NT2/D1 (cell line): Measurements from ENCODE around the gene ABCC6.

Source experiments
- DNase-seq: peaks from one replicate; pipeline ENCODE4 v3.0.0-alpha.2; 2011; ENCODE audit warnings: low read depth, low spot score
- H3K27me3 ChIP-seq: 2 replicates; pipeline ENCODE4 v1.6.0; 2011; ENCODE audit warnings: mild to moderate bottlenecking; ENCODE audit not compliant: insufficient read length, insufficient read depth
- H3K36me3 ChIP-seq: 2 replicates; pipeline ENCODE4 v1.6.1; 2011; ENCODE audit warnings: mild to moderate bottlenecking, low read length, mixed read lengths; ENCODE audit not compliant: insufficient read depth, insufficient read length
- H3K4me1 ChIP-seq: 2 replicates; pipeline ENCODE4 v1.5.1; 2011; ENCODE audit not compliant: insufficient read depth, insufficient read length
- H3K4me3 ChIP-seq: 2 replicates; pipeline ENCODE4 v1.5.1; 2011; ENCODE audit warnings: low read depth; ENCODE audit not compliant: insufficient read length
- H3K9ac ChIP-seq: 2 replicates; pipeline ENCODE4 v1.6.0; 2011; ENCODE audit warnings: low read depth; ENCODE audit not compliant: insufficient read length
- H3K9me3 ChIP-seq: 2 replicates; pipeline ENCODE4 v1.5.1; 2011; ENCODE audit warnings: mild to moderate bottlenecking, low read length; ENCODE audit not compliant: insufficient read depth
- SUZ12 ChIP-seq: IDR thresholded peaks from 2 replicates; pipeline ENCODE4 v1.6.1; 2011; ENCODE audit not compliant: insufficient read length, insufficient read depth; ENCODE audit errors: extremely low read depth
- YY1 ChIP-seq: IDR thresholded peaks from 2 replicates; pipeline ENCODE4 v1.6.1; 2011; ENCODE audit not compliant: insufficient read length, insufficient read depth
- ZNF274 ChIP-seq: IDR thresholded peaks from 2 replicates; pipeline ENCODE4 v1.6.1; 2011; ENCODE audit warnings: mild to moderate bottlenecking, low read depth, low read length

Gene ABCC6

GRCh38 chr16:16146380-16147315, 76.6 kb downstream of the ABCC6 start:
- Histone ChIP-seq H3K9ac (no peak overlapping the region), H3K4me1 (peaks cover 15% of the 10 kb centered on the region), H3K27me3 (no peaks in the 10 kb centered on the region), H3K36me3 (peaks cover 20% of the 10 kb centered on the region), H3K4me3 (no peak overlapping the region), H3K9me3 (no peaks in the 10 kb centered on the region)
- DNase-seq = no peak
- no peak for TF ChIP-seq YY1
- no peak for TF ChIP-seq SUZ12
- TF ChIP-seq ZNF274 = no peak

GRCh38 chr16:16145286-16145685, 78.0 kb downstream of the ABCC6 start:
- Histone ChIP-seq H3K27me3 (no peaks in the 10 kb centered on the region), H3K36me3 (peaks cover 30% of the 10 kb centered on the region), H3K4me3 (no peak overlapping the region), H3K9me3 (no peaks in the 10 kb centered on the region), H3K4me1 (peaks cover 11% of the 10 kb centered on the region), H3K9ac (no peak overlapping the region)
- TF ChIP-seq SUZ12 (no peak), ZNF274 (no peak), YY1 (no peak)
- no peak for DNase-seq

- Histone ChIP-seq H3K36me3 (peaks cover 38% of the 10 kb centered on the region), H3K27me3 (no peaks in the 10 kb centered on the region), H3K4me1 (peaks cover 7% of the 10 kb centered on the region), H3K9ac (no peak overlapping the region), H3K9me3 (no peaks in the 10 kb centered on the region), H3K4me3 (no peak overlapping the region)
- no peak for DNase-seq
- TF ChIP-seq YY1 = no peak
- TF ChIP-seq SUZ12 = no peak
- TF ChIP-seq ZNF274 = no peak
Observed at GRCh38 chr16:16144416-16144815, 78.9 kb downstream of the ABCC6 start.

GRCh38 chr16:16143931-16144330, 79.4 kb downstream of the ABCC6 start:
- Histone ChIP-seq H3K36me3 (peaks cover 41% of the 10 kb centered on the region), H3K27me3 (no peaks in the 10 kb centered on the region), H3K4me3 (no peak overlapping the region), H3K9me3 (no peaks in the 10 kb centered on the region), H3K9ac (no peak overlapping the region), H3K4me1 (peaks cover 7% of the 10 kb centered on the region)
- DNase-seq = no peak
- TF ChIP-seq SUZ12 = no peak
- no peak for TF ChIP-seq YY1
- TF ChIP-seq ZNF274 = no peak

GRCh38 chr16:16143038-16143763, 80.1 kb downstream of the ABCC6 start:
- Histone ChIP-seq H3K36me3 (peaks cover 49% of the 10 kb centered on the region), H3K4me3 (no peak overlapping the region), H3K27me3 (no peaks in the 10 kb centered on the region), H3K4me1 (peaks cover 7% of the 10 kb centered on the region), H3K9me3 (no peaks in the 10 kb centered on the region), H3K9ac (no peak overlapping the region)
- DNase-seq = peak; percentile 32
- TF ChIP-seq YY1 = no peak

- Histone ChIP-seq H3K27me3 (no peaks in the 10 kb centered on the region), H3K9ac (no peak overlapping the region), H3K4me3 (no peak overlapping the region), H3K9me3 (no peaks in the 10 kb centered on the region), H3K4me1 (peaks cover 6% of the 10 kb centered on the region), H3K36me3 (peaks cover 61% of the 10 kb centered on the region)
- no peak for DNase-seq
- no peak for TF ChIP-seq YY1
- TF ChIP-seq ZNF274 = no peak
- TF ChIP-seq SUZ12 = no peak
Observed at GRCh38 chr16:16141784-16142396, 81.4 kb downstream of the ABCC6 start.

- H3K4me3 ChIP-seq = no peak overlapping the region
- H3K27me3 ChIP-seq = no peaks in the 10 kb centered on the region
- DNase-seq = no peak
- H3K9ac ChIP-seq = no peak overlapping the region
- TF ChIP-seq YY1 (no peak), ZNF274 (no peak), SUZ12 (no peak)
- no peaks in the 10 kb centered on the region for H3K9me3 ChIP-seq
- H3K4me1 ChIP-seq = peaks cover 4% of the 10 kb centered on the region
- peaks cover 66% of the 10 kb centered on the region for H3K36me3 ChIP-seq
Observed at GRCh38 chr16:16141141-16141540, 82.2 kb downstream of the ABCC6 start.

- Histone ChIP-seq H3K9me3 (no peaks in the 10 kb centered on the region), H3K4me3 (no peak overlapping the region), H3K36me3 (peaks cover 67% of the 10 kb centered on the region), H3K9ac (no peak overlapping the region), H3K4me1 (peaks cover 4% of the 10 kb centered on the region), H3K27me3 (no peaks in the 10 kb centered on the region)
- no peak for DNase-seq
- no peak for TF ChIP-seq YY1
- TF ChIP-seq ZNF274 = no peak
- no peak for TF ChIP-seq SUZ12
Observed at GRCh38 chr16:16140537-16140936, 82.8 kb downstream of the ABCC6 start.
